IPS-NIHi7 (cell line): ENCODE results near the gene ANAPC15.
A peak's percentile ranks its signal among the peaks of the same experiment; 100 is the strongest.

Experiments used
- DNase-seq: peaks from one replicate; pipeline ENCODE4 v3.0.0; 2012; ENCODE audit warnings: mixed read lengths; ENCODE audit errors: extremely low spot score

ANAPC15 gene

GRCh38 chr11:72085621-72086351 lies 26.7 kb downstream of the ANAPC15 start:
- DNase-seq: no peak

DNA sequence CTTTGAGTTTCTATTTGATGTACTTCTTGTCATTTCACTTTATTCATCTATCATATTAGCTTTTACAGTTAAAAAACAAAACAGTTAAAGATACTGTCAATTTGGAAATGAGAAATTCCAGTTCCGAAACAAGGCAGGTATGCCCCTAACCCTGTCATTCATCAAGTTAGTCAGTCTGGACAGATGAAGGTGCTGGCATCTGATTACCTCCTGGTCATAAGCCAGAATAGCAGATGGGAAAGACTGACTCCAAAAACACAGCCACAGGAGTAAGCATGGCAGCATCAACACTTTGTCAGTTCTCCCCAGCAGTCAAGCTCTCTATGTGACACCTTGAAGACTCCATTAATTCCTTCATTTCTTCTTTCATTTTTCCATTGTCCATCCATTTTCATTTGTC lies 27.5 kb downstream of the ANAPC15 start:
- no peak for DNase-seq

DNA sequence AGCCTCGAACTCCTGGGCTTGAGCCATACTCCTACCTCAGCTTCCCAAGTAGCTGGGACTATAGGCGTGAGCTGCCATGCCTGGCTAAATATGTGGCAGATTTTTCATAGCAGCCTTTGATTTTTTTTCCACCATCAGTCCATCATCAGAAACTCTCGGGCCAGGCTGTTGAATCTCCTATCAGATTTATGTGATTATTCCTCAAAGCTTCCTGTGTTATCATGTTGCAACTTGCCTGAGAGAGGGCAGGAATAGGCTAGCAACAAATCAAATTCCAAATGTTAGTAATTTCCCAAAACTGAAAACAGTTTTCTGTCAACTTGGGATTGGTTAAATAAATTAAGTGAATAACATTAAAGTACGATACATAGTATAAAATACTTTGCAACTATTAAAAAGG lies 28.4 kb downstream of the ANAPC15 start:
- no peak for DNase-seq

- DNase-seq: no peak
These were observed 29.1 kb downstream of the ANAPC15 start for GRCh38 chr11:72083414-72083813.

DNA sequence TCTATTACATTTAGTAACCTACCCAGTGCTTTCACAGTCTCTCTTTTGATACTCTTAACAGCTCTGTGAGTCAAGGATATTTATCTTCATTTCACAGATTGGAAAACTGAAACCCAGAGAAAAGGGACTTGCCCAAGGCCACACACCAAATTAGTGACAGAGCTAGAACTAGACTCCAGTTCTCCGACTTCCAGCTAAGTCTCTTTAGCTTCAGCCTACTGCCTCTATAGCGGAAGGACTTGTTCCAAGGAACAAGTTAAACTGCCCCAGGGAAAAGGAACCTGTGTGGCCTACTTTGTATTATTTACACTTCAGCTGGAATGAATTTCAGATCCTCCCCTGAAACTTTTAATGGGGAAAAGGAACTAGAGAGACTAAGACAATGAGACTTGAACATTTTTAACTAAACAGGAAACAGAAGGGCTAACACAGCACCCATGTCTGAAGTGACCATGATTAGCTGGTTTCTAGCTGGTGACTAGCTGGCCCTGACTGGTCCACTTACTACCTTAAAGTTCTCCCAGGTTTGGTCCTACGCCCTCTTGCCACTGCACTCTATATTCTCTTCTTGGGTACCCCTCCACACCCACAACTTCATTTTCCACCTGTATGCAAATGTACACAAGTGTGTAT lies 30.6 kb downstream of the ANAPC15 start:
- DNase-seq: no peak

DNA sequence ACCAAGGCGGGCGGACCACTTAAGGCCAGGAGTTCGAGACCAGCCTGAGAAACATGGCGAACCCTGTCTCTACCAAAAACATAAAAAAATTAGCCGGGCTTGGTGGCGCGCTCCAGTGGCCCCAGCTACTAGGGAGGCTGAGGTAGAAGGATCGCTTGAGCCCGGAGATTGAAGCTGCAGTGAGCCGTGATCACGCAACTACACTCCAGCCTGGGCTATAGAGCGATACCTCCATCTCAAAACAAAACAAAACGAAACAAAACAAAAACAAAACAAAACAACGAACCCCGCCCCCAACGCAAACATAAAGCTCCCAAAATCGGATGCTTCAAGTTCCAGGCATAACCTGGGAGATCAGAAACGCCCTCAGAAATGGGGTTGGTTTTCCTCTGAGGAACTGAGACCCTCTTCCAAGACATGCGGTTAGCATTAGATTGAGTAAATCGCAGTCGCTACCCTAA lies 31.3 kb downstream of the ANAPC15 start:
- DNase-seq: no peak

GRCh38 chr11:72080326-72081183 lies 31.9 kb downstream of the ANAPC15 start, which contains the start of the genes LRRC51 and NUMA1:
LRRC51 (plus strand) TSS chr11:72080850; CDS start chr11:72089084, 8,234 bp downstream.
NUMA1 (minus strand) TSS chr11:72080542; CDS start chr11:72035943, 44,599 bp downstream.
- peak; percentile 91 for DNase-seq

- peak; percentile 54 for DNase-seq
These were observed 32.6 kb downstream of the ANAPC15 start for GRCh38 chr11:72079819-72080325.

- DNase-seq: no peak
These were observed 34.0 kb downstream of the ANAPC15 start for GRCh38 chr11:72078477-72078876.

GRCh38 chr11:72075756-72076155 lies 36.7 kb downstream of the ANAPC15 start:
- DNase-seq: no peak

DNA sequence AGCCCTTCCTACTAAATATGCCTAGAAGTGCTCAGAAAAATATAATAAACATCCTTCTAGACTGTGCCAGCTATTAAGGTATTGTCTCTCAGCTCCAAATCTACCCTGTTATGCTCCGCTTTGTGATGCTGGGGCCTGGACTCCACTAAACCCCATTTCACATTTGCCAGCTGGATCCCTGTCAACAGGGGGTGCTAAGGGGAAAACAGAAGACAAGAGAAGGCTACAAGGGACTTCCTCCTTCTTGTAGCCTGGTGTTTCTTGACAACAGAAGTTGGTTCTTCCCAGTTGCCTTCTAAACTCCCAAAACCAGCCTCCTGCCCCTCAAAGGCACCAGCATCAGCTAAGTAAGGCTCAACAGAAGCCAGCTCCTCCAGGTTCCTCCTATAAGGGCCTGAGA lies 37.4 kb downstream of the ANAPC15 start:
- no peak for DNase-seq

DNA sequence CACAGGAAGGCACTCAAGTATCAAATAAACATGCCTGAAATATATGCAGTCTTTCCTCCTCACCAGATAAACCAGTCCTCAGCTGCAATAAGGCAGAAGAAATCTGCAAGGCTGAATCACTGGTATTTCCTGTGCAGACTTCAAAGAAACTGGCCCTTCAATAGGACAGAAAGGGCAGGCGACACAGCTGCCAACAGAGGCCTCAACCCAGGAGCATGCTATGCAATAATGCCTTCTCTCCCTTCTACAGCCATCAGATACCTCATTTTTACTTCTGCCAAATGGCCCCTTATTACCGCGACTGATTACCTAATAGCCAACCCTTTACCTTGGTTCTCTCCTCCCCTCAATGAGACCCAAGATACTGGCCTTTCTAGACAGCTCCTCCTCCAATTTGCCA lies 40.1 kb downstream of the ANAPC15 start:
- no peak for DNase-seq

- no peak for DNase-seq
These were observed 42.0 kb downstream of the ANAPC15 start for GRCh38 chr11:72070491-72070890.

- DNase-seq: peak; percentile 35
These were observed 42.7 kb downstream of the ANAPC15 start for GRCh38 chr11:72069787-72070251.

DNA sequence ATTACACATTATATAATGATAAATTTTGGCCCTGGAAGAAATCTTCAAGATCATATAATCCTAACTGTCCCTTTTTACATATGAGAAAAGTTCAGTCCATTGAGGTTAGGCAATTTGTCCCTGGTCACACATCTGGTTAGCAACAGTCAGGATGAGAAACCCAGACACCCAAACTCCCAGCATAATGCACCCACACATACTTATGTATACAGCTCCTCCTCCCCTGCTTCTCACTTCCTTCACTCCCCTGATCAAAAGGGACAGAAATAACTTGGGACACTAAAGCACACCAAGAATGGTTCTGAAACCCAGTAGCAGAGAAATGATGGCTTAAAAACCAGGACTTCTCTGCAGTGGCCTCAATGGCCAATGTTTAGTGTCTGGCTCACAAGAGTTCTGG lies 43.3 kb downstream of the ANAPC15 start:
- no peak for DNase-seq

GRCh38 chr11:72067676-72068075 lies 44.8 kb downstream of the ANAPC15 start:
- DNase-seq: no peak

DNA sequence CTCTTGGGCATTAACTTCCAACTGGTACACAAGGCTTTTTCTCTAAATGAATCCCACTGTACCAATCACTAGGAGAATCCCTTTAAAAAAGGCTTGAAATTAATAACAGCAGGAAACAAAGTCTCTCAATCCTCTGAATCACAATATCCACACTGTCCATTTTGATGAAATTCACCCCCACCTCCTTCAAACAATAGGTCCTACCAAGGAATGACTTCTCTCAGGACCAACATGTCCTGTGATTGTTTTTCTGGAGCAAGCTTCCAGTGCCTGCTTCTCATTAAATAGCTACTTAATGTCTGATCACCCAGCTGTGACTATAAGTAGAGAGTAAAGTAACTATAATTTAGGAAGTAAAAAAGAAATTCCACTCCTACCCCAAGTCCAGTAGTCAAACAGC lies 45.2 kb downstream of the ANAPC15 start:
- no peak for DNase-seq

- DNase-seq: no peak
These were observed 45.6 kb downstream of the ANAPC15 start for GRCh38 chr11:72066855-72067254.

- no peak for DNase-seq
These were observed 50.6 kb downstream of the ANAPC15 start for GRCh38 chr11:72061739-72062396.
